ENCODE measurements around the gene FGGY.
"Not testable (repeated sequence)": the region's sequence is repeated elsewhere in the genome, so short reads cannot be mapped to it uniquely, and the experiment has no call there.

The FGGY gene

DNA sequence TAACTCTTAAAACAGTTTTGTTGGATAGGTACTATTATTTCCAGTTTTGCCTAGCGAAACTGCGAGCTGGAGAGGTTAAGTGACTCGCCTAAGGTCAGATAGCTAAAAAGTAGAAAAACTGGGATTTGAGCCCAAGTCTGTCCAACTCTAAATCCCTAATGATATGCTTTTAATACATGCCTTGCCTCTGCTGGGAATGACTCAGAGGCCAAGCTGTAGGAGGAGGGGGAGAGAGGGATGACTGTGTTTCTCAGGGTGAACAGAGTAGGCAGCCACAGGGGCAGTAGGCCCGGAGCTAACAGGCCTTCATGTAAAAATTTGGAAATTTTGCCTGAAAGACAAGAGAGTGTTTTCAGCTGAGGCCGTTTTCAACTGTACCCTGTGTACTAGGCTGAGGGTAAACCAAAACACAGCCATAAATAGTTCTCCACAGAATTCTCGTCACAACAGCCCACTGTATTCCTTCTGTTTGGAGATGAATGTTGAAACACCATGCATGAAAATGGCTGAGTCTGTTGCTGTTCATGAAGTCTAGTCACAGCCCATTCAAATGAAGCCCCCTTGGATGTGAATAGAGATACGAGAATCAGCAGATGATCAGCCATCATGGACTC lies 410.4 kb downstream of the FGGY start:
- no peak for DNase-seq (ENCODE audit: low spot score)
- H3K9me3 ChIP-seq (ENCODE audit: severe bottlenecking): no peaks in the 10 kb centered on the region
- H3K27me3 ChIP-seq (ENCODE audit: insufficient read depth, poor library complexity, severe bottlenecking): no peaks in the 10 kb centered on the region
- H3K4me3 ChIP-seq (ENCODE audit: severe bottlenecking): no peak overlapping the region
- TF ChIP-seq, protein P1, sequence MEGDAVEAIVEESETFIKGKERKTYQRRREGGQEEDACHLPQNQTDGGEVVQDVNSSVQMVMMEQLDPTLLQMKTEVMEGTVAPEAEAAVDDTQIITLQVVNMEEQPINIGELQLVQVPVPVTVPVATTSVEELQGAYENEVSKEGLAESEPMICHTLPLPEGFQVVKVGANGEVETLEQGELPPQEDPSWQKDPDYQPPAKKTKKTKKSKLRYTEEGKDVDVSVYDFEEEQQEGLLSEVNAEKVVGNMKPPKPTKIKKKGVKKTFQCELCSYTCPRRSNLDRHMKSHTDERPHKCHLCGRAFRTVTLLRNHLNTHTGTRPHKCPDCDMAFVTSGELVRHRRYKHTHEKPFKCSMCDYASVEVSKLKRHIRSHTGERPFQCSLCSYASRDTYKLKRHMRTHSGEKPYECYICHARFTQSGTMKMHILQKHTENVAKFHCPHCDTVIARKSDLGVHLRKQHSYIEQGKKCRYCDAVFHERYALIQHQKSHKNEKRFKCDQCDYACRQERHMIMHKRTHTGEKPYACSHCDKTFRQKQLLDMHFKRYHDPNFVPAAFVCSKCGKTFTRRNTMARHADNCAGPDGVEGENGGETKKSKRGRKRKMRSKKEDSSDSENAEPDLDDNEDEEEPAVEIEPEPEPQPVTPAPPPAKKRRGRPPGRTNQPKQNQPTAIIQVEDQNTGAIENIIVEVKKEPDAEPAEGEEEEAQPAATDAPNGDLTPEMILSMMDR (IDR thresholded peaks at IDR 0.05; ENCODE audit: poor library complexity, severe bottlenecking): no peak
- H3K4me1 ChIP-seq (ENCODE audit: insufficient read depth, poor library complexity, severe bottlenecking): peaks cover 20% of the 10 kb centered on the region
- H3K27ac ChIP-seq (ENCODE audit: poor library complexity, severe bottlenecking): peak overlapping the region; percentile 46
- H3K36me3 ChIP-seq (ENCODE audit: low read depth): no peaks in the 10 kb centered on the region
- ATAC-seq (ENCODE audit: low read depth): peak; percentile 99

DNA sequence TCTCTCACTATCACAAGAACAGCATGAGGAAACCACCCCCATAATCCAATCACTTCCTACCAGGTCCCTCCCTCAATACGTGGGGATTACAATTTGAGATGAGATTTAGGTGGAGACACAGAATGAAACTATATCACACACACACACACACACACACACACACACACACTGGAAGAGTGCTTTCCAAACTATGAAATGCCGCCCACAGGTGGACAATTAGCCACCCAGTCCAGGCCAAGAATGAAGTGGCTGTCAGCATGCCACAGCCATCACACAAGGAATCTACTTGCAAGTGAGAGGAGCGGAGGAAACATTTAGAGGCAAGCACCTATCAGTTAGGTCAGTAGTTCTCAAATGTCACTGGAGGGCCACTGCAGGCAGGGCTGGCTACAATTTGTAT lies 412.4 kb downstream of the FGGY start:
- Histone ChIP-seq H3K27me3 (ENCODE audit: insufficient read depth, poor library complexity, severe bottlenecking) (no peaks in the 10 kb centered on the region), H3K4me1 (ENCODE audit: insufficient read depth, poor library complexity, severe bottlenecking) (peaks cover 20% of the 10 kb centered on the region), H3K27ac (ENCODE audit: poor library complexity, severe bottlenecking) (no peak overlapping the region), H3K9me3 (ENCODE audit: severe bottlenecking) (no peaks in the 10 kb centered on the region), H3K36me3 (ENCODE audit: low read depth) (no peaks in the 10 kb centered on the region), H3K4me3 (ENCODE audit: severe bottlenecking) (no peak overlapping the region)
- DNase-seq (ENCODE audit: low spot score) (no peak), ATAC-seq (ENCODE audit: low read depth) (no peak)
- TF ChIP-seq, protein P1 (IDR thresholded peaks at IDR 0.05; ENCODE audit: poor library complexity, severe bottlenecking): no peak

DNA sequence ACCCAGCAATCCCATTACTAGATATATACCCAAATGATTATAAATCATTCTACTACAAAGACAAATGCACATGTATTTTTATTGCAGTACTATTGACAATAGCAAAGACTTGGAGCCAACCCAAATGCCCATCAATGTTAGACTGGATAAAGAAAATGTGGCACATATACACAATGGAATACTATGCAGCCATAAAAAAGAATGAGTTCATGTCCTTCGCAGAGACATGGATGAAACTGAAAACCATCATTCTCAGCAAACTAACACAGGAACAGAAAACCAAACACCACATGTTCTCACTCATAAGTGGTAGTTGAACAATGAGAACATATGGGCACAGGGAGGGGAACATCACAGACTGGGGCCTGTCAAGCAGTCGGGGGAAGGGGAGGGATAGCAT lies 414.0 kb downstream of the FGGY start:
- H3K27me3 ChIP-seq (ENCODE audit: insufficient read depth, poor library complexity, severe bottlenecking); ATAC-seq (ENCODE audit: low read depth); H3K27ac ChIP-seq (ENCODE audit: poor library complexity, severe bottlenecking); DNase-seq (ENCODE audit: low spot score); H3K4me3 ChIP-seq (ENCODE audit: severe bottlenecking); H3K9me3 ChIP-seq (ENCODE audit: severe bottlenecking); H3K36me3 ChIP-seq (ENCODE audit: low read depth): not testable (repeated sequence)
- peaks cover 16% of the 10 kb centered on the region for H3K4me1 ChIP-seq (ENCODE audit: insufficient read depth, poor library complexity, severe bottlenecking)

DNA sequence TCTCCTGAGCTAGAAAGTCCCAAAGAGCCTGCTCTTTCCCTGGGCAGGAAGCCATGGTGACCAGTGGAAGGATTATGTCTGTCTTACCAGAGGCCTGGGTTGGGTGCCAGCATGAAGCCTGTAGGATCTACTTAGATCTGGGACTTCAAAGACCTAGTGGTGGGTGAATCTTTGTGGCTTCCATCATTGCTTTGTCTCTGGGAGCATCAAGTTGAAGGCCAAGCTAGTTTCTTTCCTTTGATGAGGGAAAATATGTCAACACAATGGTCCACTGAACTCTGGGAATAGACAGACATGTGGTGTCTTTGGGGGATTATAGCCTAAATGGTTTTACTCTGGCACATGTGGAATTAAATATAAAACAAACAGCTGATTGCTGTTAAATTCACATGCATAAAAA lies 417.3 kb downstream of the FGGY start:
- Histone ChIP-seq H3K4me1 (ENCODE audit: insufficient read depth, poor library complexity, severe bottlenecking) (no peaks in the 10 kb centered on the region), H3K27ac (ENCODE audit: poor library complexity, severe bottlenecking) (no peak overlapping the region), H3K27me3 (ENCODE audit: insufficient read depth, poor library complexity, severe bottlenecking) (no peaks in the 10 kb centered on the region), H3K4me3 (ENCODE audit: severe bottlenecking) (no peak overlapping the region), H3K9me3 (ENCODE audit: severe bottlenecking) (no peaks in the 10 kb centered on the region), H3K36me3 (ENCODE audit: low read depth) (no peaks in the 10 kb centered on the region)
- DNase-seq (ENCODE audit: low spot score): no peak
- no peak for ATAC-seq (ENCODE audit: low read depth)
- TF ChIP-seq, protein P1 (IDR thresholded peaks at IDR 0.05; ENCODE audit: poor library complexity, severe bottlenecking): no peak

DNA sequence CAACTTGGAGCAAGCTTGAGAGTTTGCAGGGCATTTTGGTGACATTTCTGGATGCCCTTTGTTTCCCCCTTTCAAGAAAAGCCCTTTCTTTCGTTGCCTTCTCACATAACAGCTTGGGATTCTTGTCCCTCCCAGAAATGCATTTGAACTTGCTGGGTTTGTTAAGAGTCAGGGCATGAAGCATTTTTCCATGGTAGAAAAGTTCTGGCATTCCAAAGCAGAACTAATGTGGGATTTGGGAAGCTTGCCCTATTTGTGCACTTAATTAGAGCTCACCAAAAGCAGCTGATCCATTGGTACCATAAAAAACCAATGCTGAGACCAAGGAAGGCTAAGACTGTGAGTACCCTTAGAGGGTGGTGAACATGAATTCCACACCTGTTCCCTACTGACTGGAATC lies 418.1 kb downstream of the FGGY start:
- no peak for ATAC-seq (ENCODE audit: low read depth)
- Histone ChIP-seq H3K4me1 (ENCODE audit: insufficient read depth, poor library complexity, severe bottlenecking) (no peaks in the 10 kb centered on the region), H3K27me3 (ENCODE audit: insufficient read depth, poor library complexity, severe bottlenecking) (no peaks in the 10 kb centered on the region), H3K27ac (ENCODE audit: poor library complexity, severe bottlenecking) (no peak overlapping the region), H3K36me3 (ENCODE audit: low read depth) (no peaks in the 10 kb centered on the region), H3K9me3 (ENCODE audit: severe bottlenecking) (no peaks in the 10 kb centered on the region), H3K4me3 (ENCODE audit: severe bottlenecking) (no peak overlapping the region)
- TF ChIP-seq, protein P1 (IDR thresholded peaks at IDR 0.05; ENCODE audit: poor library complexity, severe bottlenecking): no peak
- no peak for DNase-seq (ENCODE audit: low spot score)
